ENCODE results near the gene WAPL. TPM values are rescaled to one million over a fixed set of nuclear protein-coding genes. Genes with fewer than 3 reads are reported as not detected.

Gene WAPL
- total RNA-seq, 3 donors from 2014 or later = 32.9 to 37.2 (median 34.0) TPM

- DNase-seq (no peak), ATAC-seq (peak; percentile 64)
- Histone ChIP-seq H3K36me3 (ENCODE audit: low read depth) (no peaks in the 10 kb centered on the region), H3K4me3 (no peak overlapping the region), H3K9me3 (no peaks in the 10 kb centered on the region), H3K4me1 (ENCODE audit: low read depth) (peaks cover 3% of the 10 kb centered on the region)
- TF ChIP-seq, protein P1, sequence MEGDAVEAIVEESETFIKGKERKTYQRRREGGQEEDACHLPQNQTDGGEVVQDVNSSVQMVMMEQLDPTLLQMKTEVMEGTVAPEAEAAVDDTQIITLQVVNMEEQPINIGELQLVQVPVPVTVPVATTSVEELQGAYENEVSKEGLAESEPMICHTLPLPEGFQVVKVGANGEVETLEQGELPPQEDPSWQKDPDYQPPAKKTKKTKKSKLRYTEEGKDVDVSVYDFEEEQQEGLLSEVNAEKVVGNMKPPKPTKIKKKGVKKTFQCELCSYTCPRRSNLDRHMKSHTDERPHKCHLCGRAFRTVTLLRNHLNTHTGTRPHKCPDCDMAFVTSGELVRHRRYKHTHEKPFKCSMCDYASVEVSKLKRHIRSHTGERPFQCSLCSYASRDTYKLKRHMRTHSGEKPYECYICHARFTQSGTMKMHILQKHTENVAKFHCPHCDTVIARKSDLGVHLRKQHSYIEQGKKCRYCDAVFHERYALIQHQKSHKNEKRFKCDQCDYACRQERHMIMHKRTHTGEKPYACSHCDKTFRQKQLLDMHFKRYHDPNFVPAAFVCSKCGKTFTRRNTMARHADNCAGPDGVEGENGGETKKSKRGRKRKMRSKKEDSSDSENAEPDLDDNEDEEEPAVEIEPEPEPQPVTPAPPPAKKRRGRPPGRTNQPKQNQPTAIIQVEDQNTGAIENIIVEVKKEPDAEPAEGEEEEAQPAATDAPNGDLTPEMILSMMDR (IDR thresholded peaks at IDR 0.05) = no peak
- intact Hi-C loops (cut with DNase I, micrococcal nuclease) = no loop called here
Measured at GRCh38 chr10:86440874-86441843, 80.4 kb downstream of the WAPL start.

DNA sequence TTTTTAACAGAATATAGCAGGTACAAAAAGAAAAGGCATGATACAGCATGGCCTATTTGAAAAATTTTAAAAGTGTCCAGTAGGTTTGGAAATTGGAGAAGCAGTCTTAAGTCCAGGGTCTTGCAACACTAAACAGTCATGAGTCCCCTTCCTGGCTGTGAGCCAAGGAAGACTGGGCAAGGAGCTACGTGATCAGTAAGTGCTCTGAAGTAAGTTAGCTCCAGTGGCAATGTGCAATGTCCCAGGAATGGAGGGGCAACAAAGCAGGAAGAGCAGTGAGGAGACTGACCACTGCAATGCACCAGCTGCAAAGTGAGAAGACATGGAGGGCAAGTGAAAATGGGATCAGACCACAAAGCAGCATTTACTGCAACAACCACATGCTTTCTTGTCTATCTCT, 82.0 kb downstream of the WAPL start:
- intact Hi-C loops (cut with DNase I, micrococcal nuclease) = no loop called here
- peak in 1 of 3 donors; percentile 53 for DNase-seq
- peak; percentile 30 for ATAC-seq
- Histone ChIP-seq H3K4me1 (ENCODE audit: low read depth) (peaks cover 3% of the 10 kb centered on the region), H3K4me3 (no peak overlapping the region), H3K36me3 (ENCODE audit: low read depth) (no peaks in the 10 kb centered on the region), H3K9me3 (no peaks in the 10 kb centered on the region)
- TF ChIP-seq, protein P1 (IDR thresholded peaks at IDR 0.05) = no peak

- no peak overlapping the region for H3K4me3 ChIP-seq
- TF ChIP-seq, protein P1 (IDR thresholded peaks at IDR 0.05) = no peak
- H3K9me3 ChIP-seq = no peaks in the 10 kb centered on the region
- no peaks in the 10 kb centered on the region for H3K36me3 ChIP-seq (ENCODE audit: low read depth)
- intact Hi-C loops (cut with DNase I, micrococcal nuclease) = no loop called here
- ATAC-seq (no peak), DNase-seq (no peak)
- H3K4me1 ChIP-seq (ENCODE audit: low read depth) = peaks cover 3% of the 10 kb centered on the region
Measured at GRCh38 chr10:86438091-86438749, 83.4 kb downstream of the WAPL start.

GRCh38 chr10:86437447-86437846, 84.1 kb downstream of the WAPL start:
- ATAC-seq (peak; percentile 57), DNase-seq (no peak)
- Histone ChIP-seq H3K9me3 (no peaks in the 10 kb centered on the region), H3K4me1 (ENCODE audit: low read depth) (peaks cover 3% of the 10 kb centered on the region), H3K4me3 (no peak overlapping the region), H3K36me3 (ENCODE audit: low read depth) (no peaks in the 10 kb centered on the region)
- intact Hi-C loops (cut with DNase I, micrococcal nuclease) = no loop called here
- TF ChIP-seq, protein P1 (IDR thresholded peaks at IDR 0.05) = no peak

DNA sequence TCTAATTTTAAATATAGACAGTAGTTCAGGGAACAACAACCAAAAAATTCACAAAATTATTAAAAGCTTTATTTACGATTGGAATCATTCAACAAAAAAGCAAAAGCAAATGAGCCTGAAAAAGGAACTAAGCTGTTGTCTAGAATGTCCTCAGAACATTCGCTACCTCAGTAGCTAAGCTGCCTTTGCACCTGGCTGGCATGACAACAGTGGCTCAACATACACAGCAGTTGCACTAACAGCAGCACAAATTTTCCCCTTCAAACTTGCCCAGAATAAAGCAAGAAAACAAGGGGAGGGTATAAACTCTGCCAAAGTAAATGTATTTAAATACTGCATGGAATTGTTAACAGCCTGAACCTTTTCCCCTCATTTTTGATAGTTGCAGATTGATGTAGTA, 84.6 kb downstream of the WAPL start:
- peaks cover 3% of the 10 kb centered on the region for H3K4me1 ChIP-seq (ENCODE audit: low read depth)
- ATAC-seq = peak; percentile 49

More for the DNA sequence above, 84.6 kb downstream of the WAPL start:
- TF ChIP-seq, protein P1 (IDR thresholded peaks at IDR 0.05) = no peak
- Histone ChIP-seq H3K4me3 (no peak overlapping the region), H3K36me3 (ENCODE audit: low read depth) (no peaks in the 10 kb centered on the region), H3K9me3 (no peaks in the 10 kb centered on the region)
- no peak for DNase-seq
- intact Hi-C loops (cut with DNase I, micrococcal nuclease) = no loop called here

All from mucosa of descending colon (tissue), 3 donors.